Limb (tissue), 2 donors: ENCODE data around the gene CYP2B6.
"Not testable (repeated sequence)": the region's sequence is repeated elsewhere in the genome, so short reads cannot be mapped to it uniquely, and the experiment has no call there.

Experiments
- DNase-seq, 2 donors: peaks; one replicate each; pipeline ENCODE4 v3.0.0-alpha.2; 2016; ENCODE audit errors: extremely low spot score in 2 of 2

CYP2B6 gene

GRCh38 chr19:40980743-40981442 is 10.2 kb upstream of the CYP2B6 start:
- DNase-seq: not testable (repeated sequence)

- no peak for DNase-seq
These were observed 9.5 kb upstream of the CYP2B6 start for GRCh38 chr19:40981591-40981990.

- no peak for DNase-seq
These were observed 8.4 kb upstream of the CYP2B6 start for GRCh38 chr19:40982594-40983101.

GRCh38 chr19:40989453-40989852 is 1.6 kb upstream of the CYP2B6 start:
- no peak for DNase-seq

- DNase-seq: no peak
These were observed 4.3 kb downstream of the CYP2B6 start for GRCh38 chr19:40995355-40995754.

- not testable (repeated sequence) for DNase-seq
These were observed 7.9 kb downstream of the CYP2B6 start for GRCh38 chr19:40999018-40999417.

GRCh38 chr19:41000310-41000737 is 9.2 kb downstream of the CYP2B6 start:
- DNase-seq: no peak

GRCh38 chr19:41001243-41001971 is 10.3 kb downstream of the CYP2B6 start:
- DNase-seq: no peak

GRCh38 chr19:41003656-41004055 is 12.6 kb downstream of the CYP2B6 start:
- DNase-seq: not testable (repeated sequence)

GRCh38 chr19:41009700-41010235 is 18.7 kb downstream of the CYP2B6 start:
- DNase-seq: no peak

GRCh38 chr19:41013359-41013758 is 22.3 kb downstream of the CYP2B6 start:
- DNase-seq: no peak

GRCh38 chr19:41014643-41015042 is 23.6 kb downstream of the CYP2B6 start:
- DNase-seq: no peak

- no peak for DNase-seq
These were observed 25.5 kb downstream of the CYP2B6 start for GRCh38 chr19:41016488-41017071.

- no peak for DNase-seq
These were observed 27.7 kb downstream of the CYP2B6 start for GRCh38 chr19:41018736-41019290.

GRCh38 chr19:41019346-41019745 is 28.3 kb downstream of the CYP2B6 start:
- no peak for DNase-seq

GRCh38 chr19:41023193-41023592 is 32.1 kb downstream of the CYP2B6 start:
- DNase-seq: no peak

GRCh38 chr19:41025411-41025810 is 34.3 kb downstream of the CYP2B6 start:
- DNase-seq: no peak

- DNase-seq: no peak
These were observed 34.8 kb downstream of the CYP2B6 start for GRCh38 chr19:41025871-41026270.

GRCh38 chr19:41027273-41027967 is 36.3 kb downstream of the CYP2B6 start:
- DNase-seq: no peak

GRCh38 chr19:41029524-41030432 is 38.7 kb downstream of the CYP2B6 start:
- no peak for DNase-seq
